ENCODE data around the gene MLLT10. TPM values are rescaled to one million over a fixed set of nuclear protein-coding genes. Genes with fewer than 3 reads are reported as not detected.

The MLLT10 gene
- polyA plus RNA-seq, 1 donor: 39.4 TPM

DNA sequence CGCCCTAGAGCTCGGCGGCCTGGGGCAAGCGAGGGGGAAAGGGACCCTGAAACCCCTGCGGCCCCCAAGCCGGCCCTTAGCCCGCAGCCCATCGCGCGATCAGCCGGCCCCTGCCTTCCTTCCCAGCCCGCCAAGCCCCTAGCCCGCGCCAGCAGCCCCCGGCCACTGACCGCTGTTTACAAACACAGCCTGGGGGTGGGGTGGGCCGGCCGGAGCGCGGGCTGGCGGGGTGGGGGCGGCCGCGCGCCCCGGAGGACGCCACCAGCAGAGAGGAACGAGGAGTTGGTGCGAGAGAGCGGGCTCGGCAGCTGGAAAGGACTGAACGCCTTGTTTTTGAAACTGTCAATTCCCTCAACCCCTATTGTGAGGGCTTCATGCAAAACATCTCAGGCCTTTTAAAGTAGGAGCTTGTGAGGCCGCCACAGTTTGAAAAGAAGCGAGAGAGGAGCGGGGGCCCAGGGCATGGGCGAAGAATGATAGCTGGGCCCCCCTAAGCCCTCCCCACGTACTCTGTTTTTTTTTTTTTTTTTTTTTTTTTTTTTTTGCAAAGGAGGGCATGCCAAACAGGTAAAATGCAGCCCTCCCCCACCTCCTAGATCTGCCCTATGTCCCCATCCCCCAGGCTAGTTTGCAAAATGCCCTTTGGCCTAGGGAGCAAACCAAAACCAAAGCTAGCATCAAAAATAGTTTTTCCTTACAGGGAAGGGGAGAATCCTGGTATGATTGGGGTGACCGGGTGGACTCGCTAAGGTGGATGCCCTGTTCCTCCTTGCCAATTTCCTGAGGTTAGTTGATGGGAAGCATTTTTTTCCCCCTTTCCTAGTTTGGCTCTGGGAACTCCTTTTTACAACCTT, 23.6 kb upstream of the MLLT10 start:
- Histone ChIP-seq H3K9me3 (ENCODE audit: control insufficient read depth, low read depth, low read length) (peaks cover 10% of the 10 kb centered on the region), H3K27me3 (ENCODE audit: control insufficient read depth, insufficient read depth, low read length) (no peaks in the 10 kb centered on the region), H3K4me1 (ENCODE audit: control insufficient read depth, insufficient read depth, low read length) (peaks cover 32% of the 10 kb centered on the region), H3K27ac (ENCODE audit: low read length) (peak overlapping the region; percentile 53), H3K4me3 (ENCODE audit: low read length) (peak overlapping the region; percentile 27), H3K36me3 (ENCODE audit: control insufficient read depth, insufficient read depth, low read length) (no peaks in the 10 kb centered on the region)
- 0% methylated on average over 1 of the region's 39 CpGs for WGBS (ENCODE audit: insufficient coverage, low lambda C conversion rate)
- peak in 1 of 2 donors; percentile 57 for DNase-seq

DNA sequence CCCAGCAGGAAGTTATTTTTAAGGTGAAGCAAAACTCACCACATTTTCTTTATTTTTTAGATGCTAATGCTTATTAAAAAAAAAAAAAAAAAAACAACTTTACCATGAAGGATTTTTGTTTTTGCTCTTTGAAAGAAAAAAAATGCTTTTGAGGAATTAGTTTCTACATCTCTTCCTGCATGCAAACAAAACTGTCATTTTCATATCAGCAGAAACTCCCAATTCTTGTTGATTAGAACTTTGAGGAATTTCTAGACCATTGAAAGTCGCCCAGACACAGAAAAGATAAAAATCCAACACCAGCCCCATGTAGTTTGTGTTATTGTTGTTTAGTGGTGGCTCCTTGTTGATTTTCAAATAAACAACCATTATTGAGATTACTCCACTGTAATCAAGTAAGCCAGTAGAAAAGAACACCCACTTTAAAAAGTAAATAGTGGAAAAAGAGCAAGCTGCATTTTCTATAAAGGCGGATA, 22.9 kb upstream of the MLLT10 start:
- Histone ChIP-seq H3K36me3 (ENCODE audit: control insufficient read depth, insufficient read depth, low read length) (no peaks in the 10 kb centered on the region), H3K4me3 (ENCODE audit: low read length) (no peak overlapping the region), H3K27ac (ENCODE audit: low read length) (peak overlapping the region; percentile 53), H3K27me3 (ENCODE audit: control insufficient read depth, insufficient read depth, low read length) (no peaks in the 10 kb centered on the region), H3K9me3 (ENCODE audit: control insufficient read depth, low read depth, low read length) (peaks cover 10% of the 10 kb centered on the region), H3K4me1 (ENCODE audit: control insufficient read depth, insufficient read depth, low read length) (peaks cover 36% of the 10 kb centered on the region)
- WGBS (ENCODE audit: insufficient coverage, low lambda C conversion rate): 100% methylated on average over 1 of the region's 2 CpGs
- DNase-seq: no peak

- DNase-seq: peak in 1 of 2 donors; percentile 62
- Histone ChIP-seq H3K27ac (ENCODE audit: low read length) (peak overlapping the region; percentile 53), H3K9me3 (ENCODE audit: control insufficient read depth, low read depth, low read length) (peaks cover 10% of the 10 kb centered on the region), H3K4me1 (ENCODE audit: control insufficient read depth, insufficient read depth, low read length) (peaks cover 30% of the 10 kb centered on the region), H3K27me3 (ENCODE audit: control insufficient read depth, insufficient read depth, low read length) (peaks cover 3% of the 10 kb centered on the region), H3K4me3 (ENCODE audit: low read length) (no peak overlapping the region), H3K36me3 (ENCODE audit: control insufficient read depth, insufficient read depth, low read length) (no peaks in the 10 kb centered on the region)
- 10% methylated on average over 2 of the region's 3 CpGs for WGBS (ENCODE audit: insufficient coverage, low lambda C conversion rate)
These were observed 22.0 kb upstream of the MLLT10 start for GRCh38 chr10:21511946-21512572.

DNA sequence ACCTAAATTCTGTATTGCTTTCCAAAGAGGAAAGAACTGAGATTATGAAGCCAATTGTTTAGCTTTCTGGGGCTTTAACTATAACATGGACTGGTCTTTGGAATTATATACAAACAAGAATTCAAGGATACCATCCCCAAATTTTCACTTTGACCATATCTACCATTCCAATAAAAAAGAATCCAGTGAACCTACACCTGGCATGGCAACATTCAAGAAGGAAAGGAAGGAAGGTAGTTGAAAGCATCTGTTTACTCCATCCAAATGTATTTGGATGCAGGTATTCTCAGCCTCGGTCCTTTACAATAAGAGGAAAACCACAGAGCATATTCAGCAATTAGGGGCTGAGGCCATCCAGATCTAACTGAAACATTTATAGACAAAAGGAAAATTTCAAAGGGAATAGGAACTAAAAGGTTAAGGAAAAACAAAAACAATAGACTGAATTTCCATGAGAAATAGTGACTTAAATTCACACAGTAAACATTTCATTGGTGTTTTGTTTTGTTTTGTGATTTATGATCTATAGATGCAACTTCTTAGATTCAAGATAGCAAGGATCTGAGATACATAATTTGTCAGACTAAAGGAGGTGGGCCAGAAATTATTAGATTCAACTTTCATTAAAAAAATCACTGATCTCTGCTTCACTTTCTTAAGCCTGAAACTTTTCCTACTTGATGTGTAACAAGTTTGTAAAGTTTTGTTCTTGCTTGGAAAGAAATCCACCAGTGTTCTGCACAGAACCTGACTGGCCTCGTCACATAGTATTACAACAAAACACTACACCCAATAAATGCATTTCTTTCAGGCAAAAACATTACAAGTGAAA, 21.2 kb upstream of the MLLT10 start:
- Histone ChIP-seq H3K27ac (ENCODE audit: low read length) (peak overlapping the region; percentile 53), H3K27me3 (ENCODE audit: control insufficient read depth, insufficient read depth, low read length) (peaks cover 3% of the 10 kb centered on the region), H3K4me3 (ENCODE audit: low read length) (no peak overlapping the region), H3K4me1 (ENCODE audit: control insufficient read depth, insufficient read depth, low read length) (peaks cover 30% of the 10 kb centered on the region), H3K9me3 (ENCODE audit: control insufficient read depth, low read depth, low read length) (peaks cover 10% of the 10 kb centered on the region), H3K36me3 (ENCODE audit: control insufficient read depth, insufficient read depth, low read length) (no peaks in the 10 kb centered on the region)
- DNase-seq: no peak
- WGBS (ENCODE audit: insufficient coverage, low lambda C conversion rate): no CpG with 5 or more reads among the region's 2 CpGs

DNA sequence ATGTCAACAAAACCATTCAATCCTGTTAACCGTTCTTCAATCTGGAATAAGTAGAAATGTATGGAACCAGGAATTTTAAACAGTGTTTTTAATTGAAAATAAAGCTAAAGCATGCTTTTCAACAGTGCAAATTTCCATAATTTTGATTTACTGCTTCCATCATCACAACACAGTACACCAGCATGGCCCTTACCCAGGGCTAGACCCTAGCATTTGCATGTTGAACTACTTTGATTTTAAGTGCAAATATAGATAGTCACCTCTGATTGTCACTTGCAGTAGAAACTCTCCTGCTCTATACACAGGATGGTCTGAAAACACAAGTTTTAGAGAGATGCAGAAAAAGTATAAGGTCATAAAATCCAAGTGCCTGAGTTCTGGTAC, 20.6 kb upstream of the MLLT10 start:
- H3K4me1 ChIP-seq (ENCODE audit: control insufficient read depth, insufficient read depth, low read length): peaks cover 30% of the 10 kb centered on the region
- H3K4me3 ChIP-seq (ENCODE audit: low read length): no peak overlapping the region
- H3K27ac ChIP-seq (ENCODE audit: low read length): no peak overlapping the region
- H3K9me3 ChIP-seq (ENCODE audit: control insufficient read depth, low read depth, low read length): peaks cover 10% of the 10 kb centered on the region
- 91% methylated on average over 1 of the region's 1 CpG for WGBS (ENCODE audit: insufficient coverage, low lambda C conversion rate)
- no peak for DNase-seq
- H3K27me3 ChIP-seq (ENCODE audit: control insufficient read depth, insufficient read depth, low read length): peaks cover 3% of the 10 kb centered on the region
- no peaks in the 10 kb centered on the region for H3K36me3 ChIP-seq (ENCODE audit: control insufficient read depth, insufficient read depth, low read length)

GRCh38 chr10:21514129-21514817, 19.8 kb upstream of the MLLT10 start:
- Histone ChIP-seq H3K36me3 (ENCODE audit: control insufficient read depth, insufficient read depth, low read length) (no peaks in the 10 kb centered on the region), H3K4me3 (ENCODE audit: low read length) (no peak overlapping the region), H3K4me1 (ENCODE audit: control insufficient read depth, insufficient read depth, low read length) (peaks cover 32% of the 10 kb centered on the region), H3K27ac (ENCODE audit: low read length) (no peak overlapping the region), H3K9me3 (ENCODE audit: control insufficient read depth, low read depth, low read length) (peaks cover 4% of the 10 kb centered on the region), H3K27me3 (ENCODE audit: control insufficient read depth, insufficient read depth, low read length) (peaks cover 3% of the 10 kb centered on the region)
- WGBS (ENCODE audit: insufficient coverage, low lambda C conversion rate): no CpG with 5 or more reads among the region's 6 CpGs
- DNase-seq: no peak

- no peak for DNase-seq
- peak overlapping the region; percentile 60 for H3K4me3 ChIP-seq (ENCODE audit: low read length)
- no peak overlapping the region for H3K27ac ChIP-seq (ENCODE audit: low read length)
- no peaks in the 10 kb centered on the region for H3K9me3 ChIP-seq (ENCODE audit: control insufficient read depth, low read depth, low read length)
- no peaks in the 10 kb centered on the region for H3K36me3 ChIP-seq (ENCODE audit: control insufficient read depth, insufficient read depth, low read length)
- peaks cover 3% of the 10 kb centered on the region for H3K27me3 ChIP-seq (ENCODE audit: control insufficient read depth, insufficient read depth, low read length)
- H3K4me1 ChIP-seq (ENCODE audit: control insufficient read depth, insufficient read depth, low read length): peaks cover 36% of the 10 kb centered on the region
- WGBS (ENCODE audit: insufficient coverage, low lambda C conversion rate): 40% methylated on average over 1 of the region's 10 CpGs
These were observed 19.1 kb upstream of the MLLT10 start for GRCh38 chr10:21514818-21515351.

GRCh38 chr10:21515361-21516241, 18.4 kb upstream of the MLLT10 start:
- peak in 1 of 2 donors; percentile 52 for DNase-seq
- peak overlapping the region; percentile 71 for H3K27ac ChIP-seq (ENCODE audit: low read length)
- peak overlapping the region; percentile 60 for H3K4me3 ChIP-seq (ENCODE audit: low read length)
- H3K4me1 ChIP-seq (ENCODE audit: control insufficient read depth, insufficient read depth, low read length): peaks cover 36% of the 10 kb centered on the region
- H3K36me3 ChIP-seq (ENCODE audit: control insufficient read depth, insufficient read depth, low read length): no peaks in the 10 kb centered on the region
- no peaks in the 10 kb centered on the region for H3K9me3 ChIP-seq (ENCODE audit: control insufficient read depth, low read depth, low read length)
- 80% methylated on average over 1 of the region's 15 CpGs for WGBS (ENCODE audit: insufficient coverage, low lambda C conversion rate)
- H3K27me3 ChIP-seq (ENCODE audit: control insufficient read depth, insufficient read depth, low read length): peaks cover 3% of the 10 kb centered on the region
